HG02623 (cell line): ENCODE measurements around the gene SFT2D3.

Experiments used
- ATAC-seq: cut with Tn5 transposase; IDR thresholded peaks from one replicate; pipeline ENCODE4 v1.9.1; 2021; ENCODE audit warnings: moderate library complexity; ENCODE audit not compliant: unreplicated experiment

The SFT2D3 gene

GRCh38 chr2:127701193-127701650 is at the start of gene SFT2D3:
Gene SFT2D3 (plus strand): TSS chr2:127701497. CDS start chr2:127701529, 32 bp downstream.
- peak; percentile 68 for ATAC-seq

- no peak for ATAC-seq
Observed at GRCh38 chr2:127651971-127652550, 49.2 kb upstream of the SFT2D3 start.

- no peak for ATAC-seq
Observed at GRCh38 chr2:127652786-127653357, 48.4 kb upstream of the SFT2D3 start.

GRCh38 chr2:127653421-127654083 is 47.7 kb upstream of the SFT2D3 start:
- ATAC-seq: no peak

- ATAC-seq: no peak
Observed at GRCh38 chr2:127654084-127654837, 47.0 kb upstream of the SFT2D3 start.

- no peak for ATAC-seq
Observed at GRCh38 chr2:127654838-127655175, 46.5 kb upstream of the SFT2D3 start.

GRCh38 chr2:127655209-127656073 is 45.9 kb upstream of the SFT2D3 start:
- ATAC-seq: no peak

- no peak for ATAC-seq
Observed at GRCh38 chr2:127656569-127657231, 44.6 kb upstream of the SFT2D3 start.

GRCh38 chr2:127657232-127657595 is 44.1 kb upstream of the SFT2D3 start:
- no peak for ATAC-seq

GRCh38 chr2:127658146-127658545 is 43.2 kb upstream of the SFT2D3 start:
- ATAC-seq: no peak

- no peak for ATAC-seq
Observed at GRCh38 chr2:127658641-127659407, 42.5 kb upstream of the SFT2D3 start.

GRCh38 chr2:127659408-127660290 is 41.6 kb upstream of the SFT2D3 start:
- ATAC-seq: no peak

- ATAC-seq: no peak
Observed at GRCh38 chr2:127660291-127660578, 41.1 kb upstream of the SFT2D3 start.

GRCh38 chr2:127661072-127661649 is 40.1 kb upstream of the SFT2D3 start:
- ATAC-seq: no peak

GRCh38 chr2:127661949-127662510 is 39.3 kb upstream of the SFT2D3 start:
- ATAC-seq: no peak

- no peak for ATAC-seq
Observed at GRCh38 chr2:127662937-127663565, 38.2 kb upstream of the SFT2D3 start.

- ATAC-seq: no peak
Observed at GRCh38 chr2:127663566-127664064, 37.7 kb upstream of the SFT2D3 start.
